H54 (cell line): Measurements from ENCODE around the gene RNASE4.

Source experiments
- DNase-seq: peaks from one replicate; pipeline ENCODE4 v3.0.0; 2011; ENCODE audit warnings: low spot score, mixed read lengths; ENCODE audit not compliant: insufficient read length
- FAIRE-seq: peaks from 3 replicates; lab custom pipeline; 2011; peaks lifted over from hg19 to GRCh38; lab: Jason Lieb, UNC
- POLR2A ChIP-seq: IDR thresholded peaks from 2 replicates; pipeline ENCODE4 v1.6.1; 2011; ENCODE audit warnings: low read depth, mild to moderate bottlenecking, low read length

Gene RNASE4

DNA sequence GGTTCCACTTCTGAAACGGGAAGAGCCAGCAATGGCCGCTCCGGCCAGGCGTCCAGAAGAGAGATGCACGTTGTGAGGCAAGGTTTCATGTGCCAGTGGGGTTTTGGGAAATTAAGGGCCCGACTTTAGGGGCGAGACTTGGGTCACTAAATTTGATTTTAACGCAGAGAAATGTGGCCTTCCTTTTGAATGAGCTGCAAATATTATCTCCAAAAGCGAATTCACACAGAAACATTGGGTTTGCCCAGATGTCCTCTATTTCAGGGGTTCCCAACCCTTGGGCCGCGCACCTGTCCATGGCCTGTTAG, 2.3 kb upstream of the RNASE4 start:
- DNase-seq: no peak
- no peak for TF ChIP-seq POLR2A
- FAIRE-seq: no peak

DNA sequence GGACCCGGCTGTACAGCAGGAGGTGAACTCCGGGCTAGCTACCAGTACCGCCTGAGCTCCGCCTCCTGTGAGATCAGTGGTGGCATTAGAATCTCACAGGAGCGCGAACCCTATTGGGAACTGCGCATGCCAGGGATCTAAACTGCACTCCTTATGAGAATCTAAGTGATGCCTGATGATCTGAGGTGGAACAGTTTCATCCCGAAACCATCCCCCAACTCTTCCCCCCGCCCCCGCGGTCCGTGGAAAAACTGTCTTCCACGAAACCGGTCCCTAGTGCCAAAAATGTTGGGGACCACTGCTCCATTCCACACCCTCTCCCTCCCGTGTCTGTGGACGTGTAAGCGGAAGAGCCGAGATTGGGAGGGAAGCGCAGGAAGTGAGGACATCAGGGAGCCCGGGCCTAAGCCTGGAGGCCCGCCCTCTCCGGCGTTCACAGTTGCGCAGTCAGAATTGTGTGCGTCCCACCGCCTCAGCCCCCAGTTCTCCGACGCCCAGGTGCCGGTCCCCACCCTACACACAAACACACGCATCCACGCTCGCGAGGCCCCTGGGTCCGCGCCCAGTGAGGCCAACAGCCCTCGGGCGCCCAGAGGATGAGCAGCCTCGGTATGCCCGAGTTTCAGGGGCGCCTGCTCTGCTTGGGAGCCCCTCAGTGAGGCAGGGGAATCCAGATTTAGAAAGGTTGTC, 1.8 kb upstream of the RNASE4 start:
- no peak for FAIRE-seq
- TF ChIP-seq POLR2A: peak; percentile 77
- DNase-seq: no peak

DNA sequence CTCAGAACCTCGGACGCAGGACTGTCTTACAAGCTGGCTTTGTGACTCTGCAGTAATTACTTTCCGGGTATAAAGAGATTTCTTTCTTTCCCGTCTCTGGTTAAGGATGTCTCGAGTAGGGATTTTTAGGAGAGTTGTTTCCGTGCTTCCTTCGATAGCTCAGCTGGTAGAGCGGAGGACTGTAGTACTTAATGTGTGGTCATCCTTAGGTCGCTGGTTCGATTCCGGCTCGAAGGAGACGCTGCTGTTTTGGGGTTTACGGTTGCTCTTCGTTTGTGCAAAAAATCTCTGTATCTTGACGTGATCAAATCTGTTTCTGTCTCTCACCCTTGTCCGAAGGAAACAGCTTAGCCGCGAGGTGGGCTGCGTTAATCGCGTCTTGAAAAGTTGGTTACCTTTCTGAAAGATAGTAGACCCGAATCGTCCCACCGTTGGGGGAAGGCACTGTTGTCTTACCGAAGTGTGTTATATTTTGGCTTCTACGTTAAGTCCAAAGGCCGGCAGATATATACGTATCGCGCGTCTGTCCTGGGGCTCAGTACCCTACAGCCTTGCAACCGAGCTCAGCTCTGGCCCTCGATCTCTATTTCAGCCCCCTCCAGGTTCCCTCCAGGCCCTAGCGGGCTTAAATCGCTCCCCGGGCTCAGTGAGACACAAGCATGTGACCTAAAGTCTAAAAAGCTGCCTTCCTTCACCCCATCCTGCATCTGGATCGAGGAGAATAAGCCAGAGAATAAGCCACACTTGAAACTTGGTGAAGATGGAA, 1.1 kb upstream of the RNASE4 start:
- FAIRE-seq (peak; percentile 11), DNase-seq (no peak)
- TF ChIP-seq POLR2A: no peak

DNA sequence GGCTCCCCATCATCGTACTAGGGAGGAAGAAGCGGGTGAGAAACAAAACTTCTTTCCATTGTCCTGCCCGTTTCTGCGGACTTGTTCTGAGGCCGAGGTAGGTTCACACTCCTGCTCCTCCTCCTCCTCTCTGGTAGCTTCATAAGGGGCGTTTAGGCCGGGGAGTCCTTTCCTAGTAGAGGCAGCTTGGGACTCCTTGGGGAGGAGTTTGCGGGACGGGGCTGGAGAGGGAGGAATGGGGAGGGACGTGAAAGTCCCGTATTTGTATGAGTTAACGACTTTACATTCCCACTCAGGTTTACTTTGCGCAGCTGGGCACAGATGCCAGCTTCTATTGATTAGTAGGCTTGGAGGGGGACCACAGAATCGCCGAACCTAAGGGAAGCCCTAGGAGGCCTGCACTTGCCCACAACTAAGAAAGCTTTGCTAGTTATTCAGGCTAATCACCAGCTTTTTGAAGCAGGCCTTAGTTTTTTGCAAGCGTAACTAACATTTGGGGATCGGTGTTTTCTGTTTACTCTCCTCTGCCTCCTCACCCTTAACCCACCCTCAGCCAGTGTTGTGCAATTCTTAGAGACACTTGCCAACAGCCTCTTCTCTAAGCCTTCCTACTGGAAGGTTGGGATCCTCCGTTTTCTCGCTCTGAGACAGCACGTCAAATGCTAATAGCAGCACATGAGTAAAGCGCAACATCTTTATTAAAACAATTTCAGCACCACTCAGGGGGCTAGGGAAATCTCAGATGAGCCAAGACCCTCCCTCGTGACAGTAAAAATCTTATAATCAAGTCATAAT, 499 bp downstream of the RNASE4 start:
- no peak for FAIRE-seq
- no peak for TF ChIP-seq POLR2A
- no peak for DNase-seq

DNA sequence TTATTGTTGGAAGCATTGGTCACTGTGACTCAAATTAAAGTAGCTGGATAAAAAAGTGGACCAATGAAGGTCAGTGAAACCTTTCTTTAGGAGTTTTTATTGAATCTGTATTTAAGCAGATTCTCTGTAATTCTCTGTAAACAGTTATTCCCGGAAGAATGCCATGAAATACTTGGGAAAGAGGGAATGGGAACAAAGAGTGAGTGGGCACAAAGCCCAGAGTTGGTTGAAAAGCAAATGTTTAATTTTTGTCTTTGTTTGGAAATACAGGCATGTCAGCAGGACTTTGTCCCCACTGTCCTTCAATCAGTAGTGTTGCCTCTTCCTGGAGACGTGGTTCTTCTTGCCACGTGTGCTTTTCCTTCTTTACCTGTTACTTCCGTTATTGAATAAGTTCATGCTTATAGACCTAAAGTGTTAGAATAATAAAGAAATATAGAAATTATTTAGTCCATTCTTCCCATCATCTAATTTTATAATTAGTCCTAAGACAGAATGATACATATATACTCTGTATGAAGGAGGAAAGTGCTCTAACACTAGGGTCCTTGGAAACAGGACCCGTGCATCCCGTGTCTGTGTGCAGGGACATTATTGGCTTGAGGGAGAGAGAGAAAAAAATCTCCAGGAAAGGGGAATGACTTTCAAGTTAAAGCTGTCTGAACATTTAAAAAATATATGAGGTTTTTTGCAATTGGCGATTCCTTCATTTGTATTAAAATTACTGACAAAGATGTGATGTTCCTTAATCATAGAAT, 2.2 kb downstream of the RNASE4 start:
- no peak for TF ChIP-seq POLR2A
- FAIRE-seq (no peak), DNase-seq (no peak)

DNA sequence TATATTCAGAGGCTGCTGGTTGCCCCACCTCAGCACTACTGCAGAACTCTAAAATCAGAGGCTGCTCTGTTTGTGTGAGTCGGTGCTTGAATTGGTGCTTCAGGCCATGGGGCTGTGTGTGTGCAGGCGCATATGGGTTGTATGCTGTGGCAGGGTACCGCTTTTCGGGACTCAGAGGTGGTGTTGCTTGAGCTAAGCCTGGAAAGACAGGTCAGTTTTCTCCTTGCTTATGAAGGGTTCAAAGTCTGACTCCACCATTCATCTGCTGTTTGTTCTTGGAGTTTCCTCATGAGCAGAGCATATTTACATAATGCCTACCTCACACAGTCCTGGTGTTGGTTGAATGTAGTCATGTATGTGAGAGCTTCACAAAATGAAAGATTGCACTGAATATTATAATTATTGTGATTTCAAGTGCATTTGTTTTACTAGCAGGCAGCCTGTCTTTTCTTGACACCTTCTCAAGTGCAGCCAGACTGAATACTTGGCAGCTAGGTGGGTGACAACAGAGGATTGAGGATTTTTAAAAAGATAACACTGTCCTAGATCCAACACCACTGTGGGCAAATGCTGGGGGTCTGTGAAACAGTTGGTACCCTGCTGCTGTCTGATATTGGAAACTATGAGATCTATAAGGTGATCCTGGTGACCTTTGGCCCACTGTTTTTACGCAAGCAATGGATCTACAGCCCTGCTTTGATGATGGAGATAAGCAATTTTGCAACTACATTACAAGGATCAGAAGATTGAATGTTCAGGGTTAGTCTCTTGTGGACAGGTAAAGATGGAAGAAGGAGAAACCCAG, 3.2 kb downstream of the RNASE4 start:
- DNase-seq (no peak), FAIRE-seq (no peak)
- TF ChIP-seq POLR2A: no peak

DNA sequence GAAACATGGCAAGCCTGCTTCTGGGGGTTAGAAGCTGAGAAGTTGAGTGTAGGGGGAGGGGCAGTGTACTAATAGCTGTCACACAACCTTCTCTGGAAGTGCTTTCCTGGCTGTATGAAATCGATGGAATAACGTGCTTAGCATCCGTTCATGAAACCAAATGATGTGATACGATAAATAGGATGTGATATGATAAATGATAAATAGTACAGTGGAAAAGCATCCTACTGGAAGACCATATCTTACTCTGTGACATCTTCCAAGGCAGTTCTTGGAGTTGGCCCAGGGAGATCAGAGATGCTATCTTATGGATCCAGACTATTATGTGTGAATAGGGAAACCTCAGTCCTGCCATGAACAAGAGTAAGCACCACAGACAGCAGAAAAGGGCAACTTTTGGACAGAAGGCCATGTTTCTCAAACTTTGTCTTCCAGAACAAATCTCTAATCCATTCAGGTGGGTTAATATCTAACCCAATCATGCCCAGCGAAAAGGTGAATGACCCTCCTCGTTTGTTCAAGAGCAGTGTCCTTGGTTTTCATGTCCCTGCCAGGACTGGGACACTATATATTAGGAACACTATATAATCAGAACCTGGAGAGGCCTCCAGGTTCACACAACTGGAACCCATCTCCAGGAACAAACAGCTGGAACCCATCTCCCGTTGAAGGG, 3.9 kb downstream of the RNASE4 start, which contains the start of gene ANG:
ANG (plus strand) TSS at position 598 of the 673 bp plus-strand sequence. CDS start 4,801 bp downstream, outside the sequence.
- no peak for FAIRE-seq

DNA sequence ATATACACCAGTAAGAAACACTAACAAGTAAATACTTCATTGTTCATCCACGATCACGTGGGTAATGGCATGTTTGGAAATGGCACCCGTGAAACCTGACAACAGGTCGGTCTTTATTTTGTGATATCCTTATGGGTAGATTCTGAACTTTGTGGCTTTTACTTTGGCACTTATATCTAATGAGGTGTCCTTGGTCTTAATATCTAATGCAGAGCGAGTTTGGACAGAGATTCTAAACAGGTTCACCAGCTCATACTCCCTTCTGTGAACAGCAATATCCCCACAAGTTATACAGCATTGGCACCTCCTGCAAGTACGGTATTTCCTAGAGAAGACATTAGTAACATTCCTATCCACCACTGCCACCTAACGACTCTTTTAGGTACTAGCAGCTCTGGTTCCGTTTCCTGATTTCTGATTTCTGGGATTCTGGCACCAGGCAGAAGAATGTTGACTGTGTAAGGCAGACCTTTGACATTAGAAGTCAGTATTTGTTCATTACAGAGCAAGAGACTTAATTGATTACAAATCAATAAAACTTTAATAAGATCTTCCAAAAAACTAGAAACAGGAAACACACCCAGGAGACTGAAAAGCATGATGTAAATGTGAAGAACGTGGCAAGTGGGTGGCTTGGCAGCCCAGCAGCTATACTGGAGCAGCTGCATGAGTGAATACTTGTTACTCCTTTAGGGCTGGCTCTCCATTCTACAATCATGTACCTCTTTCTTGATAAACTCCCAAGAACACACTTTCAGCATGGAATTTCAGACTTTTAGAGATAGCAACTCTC, 6.7 kb downstream of the RNASE4 start:
- DNase-seq (no peak), FAIRE-seq (peak; percentile 86)
- no peak for TF ChIP-seq POLR2A

More for the DNA sequence above, 3.9 kb downstream of the RNASE4 start, which contains the start of gene ANG:
- no peak for TF ChIP-seq POLR2A
- no peak for DNase-seq

DNA sequence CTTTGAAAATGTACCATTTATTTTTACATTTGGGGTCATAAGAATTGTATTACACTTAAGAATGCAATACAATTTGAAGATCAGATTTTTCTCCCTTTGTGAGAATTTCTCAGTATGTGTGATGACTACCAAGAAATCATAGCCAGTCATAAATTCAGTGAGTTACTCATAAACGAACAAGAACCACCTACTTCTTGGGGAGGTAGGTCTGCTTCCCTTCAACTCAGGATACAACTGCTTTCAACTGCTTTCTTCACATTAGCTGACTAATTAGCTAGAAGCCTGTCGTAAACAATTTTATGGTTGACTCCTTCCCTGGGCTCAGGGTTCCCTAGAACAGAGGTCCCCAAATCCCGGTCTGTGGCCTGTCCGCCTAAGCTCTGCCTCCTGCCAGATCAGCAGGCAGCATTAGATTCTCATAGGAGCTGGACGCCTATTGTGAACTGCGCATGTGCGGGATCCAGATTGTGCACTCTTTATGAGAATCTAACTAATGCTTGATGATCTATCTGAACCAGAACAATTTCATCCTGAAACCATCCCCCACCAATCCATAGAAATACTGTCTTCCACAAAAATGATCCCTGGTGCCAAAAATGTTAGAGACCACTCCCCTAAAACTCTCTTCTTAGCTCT, 7.9 kb downstream of the RNASE4 start:
- DNase-seq: no peak
- no peak for FAIRE-seq
- no peak for TF ChIP-seq POLR2A

DNA sequence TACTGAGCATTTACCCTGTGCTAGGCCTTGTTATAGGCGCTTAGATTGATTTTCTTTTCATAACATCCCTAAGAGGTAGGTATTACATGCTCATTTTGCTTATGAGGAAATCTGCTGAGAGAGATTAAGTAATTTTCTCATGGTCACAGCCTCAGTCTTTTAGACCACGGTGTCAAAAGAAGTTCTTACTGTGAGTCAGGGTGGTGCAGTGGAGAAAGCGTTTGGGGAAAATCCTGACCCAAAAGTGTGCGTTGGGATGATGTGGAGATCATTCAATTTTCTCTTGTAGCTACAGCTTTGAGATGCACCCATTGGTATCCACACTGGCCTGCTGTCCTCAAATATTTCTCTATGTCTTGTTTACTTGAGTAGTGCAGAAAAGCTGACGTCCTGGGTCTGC, 12.4 kb downstream of the RNASE4 start:
- FAIRE-seq (no peak), DNase-seq (no peak)
- no peak for TF ChIP-seq POLR2A
